HG03175 (cell line): ENCODE data around the gene TUBA8.

ENCODE experiments used
- ATAC-seq: cut with Tn5 transposase; IDR thresholded peaks from one replicate; pipeline ENCODE4 v1.9.1; 2021; ENCODE audit warnings: mild to moderate bottlenecking, moderate library complexity; ENCODE audit not compliant: unreplicated experiment

The TUBA8 gene

GRCh38 chr22:18077087-18077638 is 33.4 kb upstream of the TUBA8 start:
- no peak for ATAC-seq

GRCh38 chr22:18077639-18078328 is 32.8 kb upstream of the TUBA8 start, which contains the start of gene PEX26:
Gene PEX26 (plus strand): TSS chr22:18077990. CDS start chr22:18078377, 387 bp downstream.
- peak; percentile 95 for ATAC-seq

GRCh38 chr22:18078329-18079041 is 32.1 kb upstream of the TUBA8 start:
- no peak for ATAC-seq

- no peak for ATAC-seq
These were observed 30.8 kb upstream of the TUBA8 start for GRCh38 chr22:18079706-18080233.

- no peak for ATAC-seq
These were observed 29.2 kb upstream of the TUBA8 start for GRCh38 chr22:18081416-18081815.

GRCh38 chr22:18082467-18082866 is 28.1 kb upstream of the TUBA8 start:
- ATAC-seq: no peak

GRCh38 chr22:18083406-18083805 is 27.2 kb upstream of the TUBA8 start:
- no peak for ATAC-seq

GRCh38 chr22:18085188-18085587 is 25.4 kb upstream of the TUBA8 start:
- no peak for ATAC-seq

- ATAC-seq: no peak
These were observed 23.2 kb upstream of the TUBA8 start for GRCh38 chr22:18087350-18087855.

- ATAC-seq: no peak
These were observed 21.6 kb upstream of the TUBA8 start for GRCh38 chr22:18088825-18089568.

GRCh38 chr22:18090286-18090685 is 20.3 kb upstream of the TUBA8 start:
- ATAC-seq: no peak

GRCh38 chr22:18091478-18091877 is 19.1 kb upstream of the TUBA8 start:
- ATAC-seq: no peak

GRCh38 chr22:18091916-18092526 is 18.6 kb upstream of the TUBA8 start:
- ATAC-seq: no peak

- no peak for ATAC-seq
These were observed 16.9 kb upstream of the TUBA8 start for GRCh38 chr22:18093661-18094060.

GRCh38 chr22:18095101-18095805 is 15.4 kb upstream of the TUBA8 start:
- ATAC-seq: no peak

GRCh38 chr22:18096823-18097222 is 13.8 kb upstream of the TUBA8 start:
- ATAC-seq: no peak

- ATAC-seq: no peak
These were observed 9.8 kb upstream of the TUBA8 start for GRCh38 chr22:18100781-18101180.

GRCh38 chr22:18101536-18101935 is 9.1 kb upstream of the TUBA8 start:
- ATAC-seq: no peak

- ATAC-seq: no peak
These were observed 6.9 kb upstream of the TUBA8 start for GRCh38 chr22:18103527-18104269.
